Measurements from ENCODE around the gene CCDC182. TPM values are rescaled to one million over a fixed set of nuclear protein-coding genes. Genes with fewer than 3 reads are reported as not detected.

Gene CCDC182
- total RNA-seq = not detected in 2 replicates

GRCh38 chr17:57745242-57745641 lies at the start of gene CCDC182:
Gene CCDC182 (minus strand): TSS chr17:57745299. CDS start chr17:57745272, 27 bp downstream.

Other genes with a start within 250 kb of the CCDC182 start
- 19.9 and 29.4 TPM in 2 replicates for gene MRPS23, start 104.7 kb upstream of the CCDC182 start, total RNA-seq
- 5.7 and 6.4 TPM in 2 replicates for gene CUEDC1, start 210.1 kb upstream of the CCDC182 start, total RNA-seq
- 19.8 and 36.6 TPM in 2 replicates for gene VEZF1, start 243.0 kb upstream of the CCDC182 start, total RNA-seq

Data from bladder microvascular endothelial cell (primary cell).